ENCODE data around the gene TNPO2.

Gene TNPO2

DNA sequence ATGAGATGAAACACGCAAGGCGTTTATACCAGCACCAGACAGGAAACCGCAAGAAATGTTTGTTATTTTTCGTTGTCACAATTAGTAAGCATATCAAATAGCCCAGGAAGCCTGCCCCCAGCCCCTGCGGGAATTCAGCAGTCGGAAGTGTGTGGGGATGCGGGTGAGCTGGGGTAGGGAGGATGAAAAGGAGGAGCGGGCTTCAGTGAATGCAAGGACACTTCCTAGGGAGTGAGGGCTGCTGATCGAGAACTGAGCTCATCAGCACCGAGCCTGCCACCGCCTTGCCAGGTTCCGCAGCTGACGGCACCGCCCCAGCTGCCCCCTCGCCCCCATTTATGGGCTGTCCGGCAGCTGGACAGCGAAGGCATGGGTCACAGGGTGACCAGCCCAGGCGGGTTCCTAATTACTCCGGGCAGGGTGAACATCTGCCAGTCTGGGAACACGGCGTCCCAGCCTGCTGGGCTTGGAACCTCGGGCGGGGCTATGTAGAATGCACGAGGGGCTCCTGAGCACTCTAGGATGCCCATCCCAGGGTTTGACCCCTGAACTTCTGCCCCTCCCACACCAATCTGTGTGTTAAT lies 26.3 kb upstream of the TNPO2 start:
- no peak overlapping the region for H3K27ac ChIP-seq (ENCODE audit: low read length)
- H3K36me3 ChIP-seq (ENCODE audit: insufficient read depth, low read length) = peaks cover 32% of the 10 kb centered on the region
- H3K4me2 ChIP-seq (ENCODE audit: insufficient read depth, low read length) = no peak overlapping the region
- H3K27me3 ChIP-seq (ENCODE audit: insufficient read depth, low read length, poor library complexity) = no peaks in the 10 kb centered on the region
- H3K9me3 ChIP-seq (ENCODE audit: insufficient read depth, low read length, severe bottlenecking) = peaks cover 13% of the 10 kb centered on the region
- H3K9ac ChIP-seq (ENCODE audit: low read depth, low read length) = no peak overlapping the region
- no peak for DNase-seq
- no peaks in the 10 kb centered on the region for H3K79me2 ChIP-seq (ENCODE audit: insufficient read depth, low read length)
- no peaks in the 10 kb centered on the region for H4K20me1 ChIP-seq (ENCODE audit: insufficient read depth, low read length)
- ATAC-seq (ENCODE audit: insufficient read depth, low read depth) = no peak
- TF ChIP-seq CTCF (IDR thresholded peaks at IDR 0.05; ENCODE audit: borderline replicate concordance, extremely low read depth, low read length, poor library complexity, severe bottlenecking) (no peak), EZH2 (IDR thresholded peaks at IDR 0.05; ENCODE audit: borderline replicate concordance, low read depth, low read length, severe bottlenecking) (no peak)
- H3K4me1 ChIP-seq (ENCODE audit: insufficient read depth, low read length) = no peaks in the 10 kb centered on the region
- H2AFZ ChIP-seq (ENCODE audit: low read depth, low read length) = no peak overlapping the region
- H3K4me3 ChIP-seq (ENCODE audit: low read depth in 1 of 2, low read length in 2 of 2) = no peak overlapping the region

GRCh38 chr19:12748489-12748888 lies 24.8 kb upstream of the TNPO2 start:
- peaks cover 40% of the 10 kb centered on the region for H3K36me3 ChIP-seq (ENCODE audit: insufficient read depth, low read length)
- no peaks in the 10 kb centered on the region for H4K20me1 ChIP-seq (ENCODE audit: insufficient read depth, low read length)
- no peak overlapping the region for H2AFZ ChIP-seq (ENCODE audit: low read depth, low read length)
- H3K27ac ChIP-seq (ENCODE audit: low read length) = no peak overlapping the region
- TF ChIP-seq EZH2 (IDR thresholded peaks at IDR 0.05; ENCODE audit: borderline replicate concordance, low read depth, low read length, severe bottlenecking) = no peak
- TF ChIP-seq CTCF (IDR thresholded peaks at IDR 0.05; ENCODE audit: borderline replicate concordance, extremely low read depth, low read length, poor library complexity, severe bottlenecking) = no peak
- H3K79me2 ChIP-seq (ENCODE audit: insufficient read depth, low read length) = no peaks in the 10 kb centered on the region
- H3K9ac ChIP-seq (ENCODE audit: low read depth, low read length) = no peak overlapping the region
- ATAC-seq (ENCODE audit: insufficient read depth, low read depth) = peak; percentile 5; the same call in 1 of the 3 replicates
- no peak overlapping the region for H3K4me2 ChIP-seq (ENCODE audit: insufficient read depth, low read length)
- no peak overlapping the region for H3K4me3 ChIP-seq (ENCODE audit: low read depth in 1 of 2, low read length in 2 of 2)
- H3K4me1 ChIP-seq (ENCODE audit: insufficient read depth, low read length) = no peaks in the 10 kb centered on the region
- no peak for DNase-seq
- no peaks in the 10 kb centered on the region for H3K27me3 ChIP-seq (ENCODE audit: insufficient read depth, low read length, poor library complexity)
- H3K9me3 ChIP-seq (ENCODE audit: insufficient read depth, low read length, severe bottlenecking) = peaks cover 13% of the 10 kb centered on the region

- DNase-seq (no peak), ATAC-seq (ENCODE audit: insufficient read depth, low read depth) (no peak)
- no peak overlapping the region for H3K9ac ChIP-seq (ENCODE audit: low read depth, low read length)
- no peak overlapping the region for H3K4me2 ChIP-seq (ENCODE audit: insufficient read depth, low read length)
- H3K36me3 ChIP-seq (ENCODE audit: insufficient read depth, low read length) = peaks cover 48% of the 10 kb centered on the region
- TF ChIP-seq CTCF (IDR thresholded peaks at IDR 0.05; ENCODE audit: borderline replicate concordance, extremely low read depth, low read length, poor library complexity, severe bottlenecking) = no peak
- no peak for TF ChIP-seq EZH2 (IDR thresholded peaks at IDR 0.05; ENCODE audit: borderline replicate concordance, low read depth, low read length, severe bottlenecking)
- no peak overlapping the region for H3K4me3 ChIP-seq (ENCODE audit: low read depth in 1 of 2, low read length in 2 of 2)
- no peaks in the 10 kb centered on the region for H4K20me1 ChIP-seq (ENCODE audit: insufficient read depth, low read length)
- H3K4me1 ChIP-seq (ENCODE audit: insufficient read depth, low read length) = no peaks in the 10 kb centered on the region
- H3K27me3 ChIP-seq (ENCODE audit: insufficient read depth, low read length, poor library complexity) = no peaks in the 10 kb centered on the region
- no peak overlapping the region for H2AFZ ChIP-seq (ENCODE audit: low read depth, low read length)
- no peak overlapping the region for H3K27ac ChIP-seq (ENCODE audit: low read length)
- H3K79me2 ChIP-seq (ENCODE audit: insufficient read depth, low read length) = peaks cover 2% of the 10 kb centered on the region; the same call in 1 of the 2 replicates
- peaks cover 13% of the 10 kb centered on the region for H3K9me3 ChIP-seq (ENCODE audit: insufficient read depth, low read length, severe bottlenecking)
These were observed 21.6 kb upstream of the TNPO2 start for GRCh38 chr19:12745166-12745897.

Measured in DND-41 (cell line).